Effector CD8-positive, alpha-beta T cell (primary cell): ENCODE results near the gene FZD7.

Source experiments
- DNase-seq: peaks from one replicate; lab custom pipeline; 2025; lab: John Stamatoyannopoulos, UW

Gene FZD7

GRCh38 chr2:202069170-202070067 lies 35.8 kb downstream of the FZD7 start:
- no peak for DNase-seq

GRCh38 chr2:202071107-202071506 lies 37.5 kb downstream of the FZD7 start:
- DNase-seq, result no peak

- DNase-seq, result no peak
These were observed 38.6 kb downstream of the FZD7 start for GRCh38 chr2:202072226-202072625.

GRCh38 chr2:202072737-202073401 lies 39.2 kb downstream of the FZD7 start, which contains the start of gene KIAA2012:
Gene KIAA2012 (plus strand): TSS chr2:202073255. CDS start chr2:202073628, 373 bp downstream.
- DNase-seq, result no peak

- DNase-seq, result no peak
These were observed 40.7 kb downstream of the FZD7 start for GRCh38 chr2:202074324-202074723.

- no peak for DNase-seq
These were observed 45.7 kb downstream of the FZD7 start for GRCh38 chr2:202079310-202079709.

- no peak for DNase-seq
These were observed 50.6 kb downstream of the FZD7 start for GRCh38 chr2:202084265-202084664.
